ENCODE data around the gene SRSF2. TPM values are rescaled to one million over a fixed set of nuclear protein-coding genes. Genes with fewer than 3 reads are reported as not detected.

SRSF2 gene, protein sequence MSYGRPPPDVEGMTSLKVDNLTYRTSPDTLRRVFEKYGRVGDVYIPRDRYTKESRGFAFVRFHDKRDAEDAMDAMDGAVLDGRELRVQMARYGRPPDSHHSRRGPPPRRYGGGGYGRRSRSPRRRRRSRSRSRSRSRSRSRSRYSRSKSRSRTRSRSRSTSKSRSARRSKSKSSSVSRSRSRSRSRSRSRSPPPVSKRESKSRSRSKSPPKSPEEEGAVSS
- total RNA-seq, result 429 TPM

DNA sequence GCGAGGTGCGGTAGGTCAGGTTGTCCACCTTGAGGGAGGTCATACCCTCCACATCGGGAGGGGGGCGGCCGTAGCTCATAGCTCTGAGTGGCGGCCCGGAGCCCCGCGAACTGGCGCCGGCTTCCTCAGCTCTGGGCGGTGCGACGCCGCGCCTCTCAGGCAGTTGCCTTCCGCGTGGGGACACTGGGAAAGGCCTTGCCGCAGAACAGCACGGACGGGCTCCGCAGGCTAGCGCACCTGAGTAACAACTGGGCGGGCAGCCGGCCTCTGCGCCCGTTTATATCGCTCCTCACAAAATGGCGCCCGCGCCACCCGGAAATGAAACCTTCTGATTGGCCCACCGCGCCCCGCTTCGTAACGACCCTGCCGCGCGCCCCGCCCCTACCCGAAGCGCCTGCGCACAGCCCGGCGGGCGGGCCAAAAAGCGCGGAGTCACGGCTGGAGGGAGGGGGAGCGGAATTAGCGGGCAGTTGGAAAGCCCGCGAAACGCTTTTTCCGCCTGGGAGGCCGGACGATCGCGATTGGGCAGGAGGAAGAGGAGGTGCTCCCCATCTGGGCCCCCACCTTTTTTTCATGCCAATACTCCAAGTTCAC, at the start of gene SRSF2:
TSS of gene SRSF2 (minus strand) at position 250 of the 594 bp plus-strand sequence. CDS start at position 79, 171 bp downstream.
- Histone ChIP-seq H3K4me3 (peak within 1 kb of the TSS; percentile 92 to 97), H3K27me3 (no peaks in the 10 kb centered on the region), H3K36me3 (peaks cover 27 to 40% of the 10 kb centered on the region in 2 donors), H3K27ac (peak within 1 kb of the TSS; percentile 95 to 98), H3K9me3 (no peaks in the 10 kb centered on the region), H3K4me1 (peaks cover 5 to 47% of the 10 kb centered on the region in 2 donors)
- intact Hi-C loops (cut with DNase I), result loop anchor here (1.0 to 10.0 kb wide), 3 partner anchors 11 to 668 kb away; partner anchors contain the start of genes JMJD6 and METTL23
- peak; percentile 89 to 99 for DNase-seq (ENCODE audit: low spot score in 2 of 2)
- TF ChIP-seq, protein P1, sequence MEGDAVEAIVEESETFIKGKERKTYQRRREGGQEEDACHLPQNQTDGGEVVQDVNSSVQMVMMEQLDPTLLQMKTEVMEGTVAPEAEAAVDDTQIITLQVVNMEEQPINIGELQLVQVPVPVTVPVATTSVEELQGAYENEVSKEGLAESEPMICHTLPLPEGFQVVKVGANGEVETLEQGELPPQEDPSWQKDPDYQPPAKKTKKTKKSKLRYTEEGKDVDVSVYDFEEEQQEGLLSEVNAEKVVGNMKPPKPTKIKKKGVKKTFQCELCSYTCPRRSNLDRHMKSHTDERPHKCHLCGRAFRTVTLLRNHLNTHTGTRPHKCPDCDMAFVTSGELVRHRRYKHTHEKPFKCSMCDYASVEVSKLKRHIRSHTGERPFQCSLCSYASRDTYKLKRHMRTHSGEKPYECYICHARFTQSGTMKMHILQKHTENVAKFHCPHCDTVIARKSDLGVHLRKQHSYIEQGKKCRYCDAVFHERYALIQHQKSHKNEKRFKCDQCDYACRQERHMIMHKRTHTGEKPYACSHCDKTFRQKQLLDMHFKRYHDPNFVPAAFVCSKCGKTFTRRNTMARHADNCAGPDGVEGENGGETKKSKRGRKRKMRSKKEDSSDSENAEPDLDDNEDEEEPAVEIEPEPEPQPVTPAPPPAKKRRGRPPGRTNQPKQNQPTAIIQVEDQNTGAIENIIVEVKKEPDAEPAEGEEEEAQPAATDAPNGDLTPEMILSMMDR (IDR thresholded peaks at IDR 0.05), result no peak

DNA sequence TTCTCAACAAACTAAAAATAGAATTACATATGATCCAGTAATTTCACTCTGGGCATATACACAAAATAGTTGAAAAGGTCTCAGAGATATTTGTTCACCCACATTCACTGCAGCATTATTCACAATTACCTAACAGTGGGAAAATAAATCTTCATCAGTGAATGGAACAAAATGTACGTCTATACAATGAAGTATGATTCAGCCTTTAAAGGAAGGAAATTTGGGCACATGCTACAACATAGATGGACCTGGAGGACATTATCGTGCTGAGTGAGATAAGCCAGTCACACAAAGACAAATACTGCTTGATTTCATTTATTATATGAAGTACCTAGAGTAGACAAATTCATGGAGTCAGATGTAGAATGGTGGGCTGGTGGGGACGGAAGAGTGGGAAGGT, 47.8 kb upstream of the SRSF2 start:
- intact Hi-C loops (cut with DNase I), result no loop called here
- TF ChIP-seq, protein P1 (IDR thresholded peaks at IDR 0.05), result no peak
- DNase-seq (ENCODE audit: low spot score in 2 of 2), result no peak
- H3K27ac ChIP-seq, result no peak overlapping the region
- H3K36me3 ChIP-seq, result peaks cover 19 to 30% of the 10 kb centered on the region in 2 donors
- no peak overlapping the region for H3K4me3 ChIP-seq
- H3K4me1 ChIP-seq, result no peaks in the 10 kb centered on the region
- no peaks in the 10 kb centered on the region for H3K27me3 ChIP-seq
- H3K9me3 ChIP-seq, result no peaks in the 10 kb centered on the region

GRCh38 chr17:76783146-76783545, 46.0 kb upstream of the SRSF2 start:
- no peak overlapping the region for H3K27ac ChIP-seq
- no peak for DNase-seq (ENCODE audit: low spot score in 2 of 2)
- H3K27me3 ChIP-seq, result no peaks in the 10 kb centered on the region
- intact Hi-C loops (cut with DNase I), result no loop called here
- TF ChIP-seq, protein P1 (IDR thresholded peaks at IDR 0.05), result no peak
- H3K4me3 ChIP-seq, result no peak overlapping the region
- no peaks in the 10 kb centered on the region for H3K4me1 ChIP-seq
- no peaks in the 10 kb centered on the region for H3K9me3 ChIP-seq
- peaks cover 31 to 42% of the 10 kb centered on the region in 2 donors for H3K36me3 ChIP-seq

DNA sequence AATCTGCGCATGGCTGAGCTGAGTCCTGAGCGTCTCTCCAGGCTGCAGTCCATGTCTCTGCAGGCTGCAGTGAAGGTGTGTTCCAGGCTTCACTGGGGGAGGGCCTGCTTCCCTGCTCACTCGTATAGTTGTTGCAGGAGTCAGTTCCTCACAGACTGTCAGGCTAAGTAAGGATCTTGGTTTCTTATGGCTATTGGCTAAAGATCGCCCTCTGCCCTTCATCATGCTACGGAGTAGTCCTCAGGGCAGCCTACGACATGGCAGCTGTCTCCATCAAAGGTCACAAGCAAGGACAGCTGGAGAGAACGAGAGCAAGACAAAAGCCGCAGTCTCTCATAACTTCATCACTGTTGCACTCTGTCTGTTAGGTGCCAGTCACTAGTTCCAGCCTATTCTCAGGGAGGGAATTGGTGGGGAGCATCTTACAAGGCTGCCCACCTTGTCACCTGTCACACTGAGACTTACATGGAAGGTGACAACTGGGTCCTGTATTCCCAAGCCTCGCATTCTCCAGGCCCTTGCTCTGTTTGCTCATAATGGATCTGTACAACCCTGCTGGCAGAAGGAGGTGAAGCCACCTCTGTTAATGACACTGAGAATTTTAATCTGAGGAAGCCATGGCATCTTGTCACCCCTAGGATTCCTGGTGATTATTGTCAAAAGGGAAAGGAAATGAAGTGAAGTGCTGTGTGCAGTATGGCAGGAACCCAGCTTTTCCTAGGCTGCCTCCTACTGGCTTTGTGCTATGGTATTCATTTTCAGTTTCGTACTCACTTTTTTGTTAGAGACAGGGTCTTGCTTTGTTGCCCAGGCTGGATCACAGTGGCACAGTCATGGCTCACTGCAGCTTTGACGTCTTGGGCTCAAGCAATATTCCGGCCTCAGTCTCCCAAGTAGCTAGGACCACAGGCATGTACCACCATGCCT, 44.2 kb upstream of the SRSF2 start:
- H3K36me3 ChIP-seq, result peaks cover 49 to 59% of the 10 kb centered on the region in 2 donors
- intact Hi-C loops (cut with DNase I), result no loop called here

GRCh38 chr17:76775021-76775600, 38.0 kb upstream of the SRSF2 start:
- intact Hi-C loops (cut with DNase I), result no loop called here
- TF ChIP-seq, protein P1 (IDR thresholded peaks at IDR 0.05), result no peak
- no peak overlapping the region for H3K27ac ChIP-seq
- no peak overlapping the region for H3K4me3 ChIP-seq
- H3K36me3 ChIP-seq, result peaks cover 68 to 70% of the 10 kb centered on the region in 2 donors
- no peaks in the 10 kb centered on the region for H3K27me3 ChIP-seq
- H3K4me1 ChIP-seq, result no peaks in the 10 kb centered on the region
- no peaks in the 10 kb centered on the region for H3K9me3 ChIP-seq
- DNase-seq (ENCODE audit: low spot score in 2 of 2), result no peak

More for the DNA sequence above, 44.2 kb upstream of the SRSF2 start:
- no peak overlapping the region for H3K27ac ChIP-seq
- no peaks in the 10 kb centered on the region for H3K4me1 ChIP-seq
- DNase-seq (ENCODE audit: low spot score in 2 of 2), result no peak
- H3K9me3 ChIP-seq, result no peaks in the 10 kb centered on the region
- H3K27me3 ChIP-seq, result no peaks in the 10 kb centered on the region
- no peak overlapping the region for H3K4me3 ChIP-seq
- TF ChIP-seq, protein P1 (IDR thresholded peaks at IDR 0.05), result no peak
